HL-60 (cell line): ENCODE measurements around the gene CEP63.

Experiments
- DNase-seq, 2 experiments: peaks; one replicate each; pipeline ENCODE4 v3.0.0-alpha.2; 2010 to 2020; ENCODE audit warnings: low read depth in 1 of 2, low spot score in 1 of 2
- H3K27ac ChIP-seq: fragments of 250-450 bp; sonication (Bioruptor Pico); replicated peaks from 2 replicates; pipeline ENCODE4 v1.5.1; 2020; ENCODE audit warnings: mild to moderate bottlenecking, moderate library complexity
- H3K27me3 ChIP-seq: fragments of 250-450 bp; sonication (Bioruptor Pico); 2 replicates; pipeline ENCODE4 v1.5.1; 2021; ENCODE audit warnings: mild to moderate bottlenecking, moderate library complexity; ENCODE audit not compliant: insufficient read depth, poor library complexity, severe bottlenecking
- H3K4me3 ChIP-seq: replicated peaks from 2 replicates; pipeline ENCODE4 v1.5.1; 2011; ENCODE audit warnings: mild to moderate bottlenecking, control low read depth, low read length; ENCODE audit not compliant: insufficient read depth
- GABPA ChIP-seq: IDR thresholded peaks from 2 replicates; pipeline ENCODE4 v1.6.1; 2012; ENCODE audit warnings: low read depth
- POLR2AphosphoS5 ChIP-seq: IDR thresholded peaks from 2 replicates; pipeline ENCODE4 v1.6.1; 2012; ENCODE audit warnings: low read depth
- SPI1 ChIP-seq: IDR thresholded peaks from 2 replicates; pipeline ENCODE4 v1.6.1; 2012; ENCODE audit warnings: low read depth, mild to moderate bottlenecking, borderline replicate concordance
- TF ChIP-seq, protein P1 (sequence below): IDR thresholded peaks from one replicate; pipeline ENCODE4 v1.5.1; 2011; ENCODE audit warnings: low read length, control low read depth, inconsistent platforms; ENCODE audit not compliant: insufficient read depth
- TF ChIP-seq, protein P2 (sequence below): IDR thresholded peaks from 2 replicates; pipeline ENCODE4 v1.6.1; 2012; ENCODE audit warnings: low read depth; ENCODE audit not compliant: insufficient replicate concordance

The CEP63 gene

DNA sequence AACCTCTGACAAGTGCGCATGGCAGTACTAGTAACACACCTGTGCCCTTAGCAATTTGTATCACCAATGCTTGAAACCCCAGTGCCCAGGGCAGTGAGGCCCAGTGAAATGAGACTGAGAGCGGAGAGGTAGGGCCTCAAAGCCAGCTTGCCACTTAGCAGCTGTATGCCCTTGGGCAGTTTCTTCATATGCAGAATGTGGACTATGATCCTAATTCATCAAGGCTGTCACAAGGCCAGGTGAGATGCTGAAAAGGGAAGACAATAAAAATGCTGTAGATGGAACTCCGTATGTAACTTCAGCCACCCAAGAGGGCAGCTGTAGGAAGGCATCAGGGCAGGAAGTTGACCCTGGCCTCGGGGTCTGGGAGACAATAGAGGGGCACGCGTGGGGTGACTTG, 90.6 kb downstream of the CEP63 start:
- DNase-seq, result no peak
- no peak overlapping the region for H3K27ac ChIP-seq
- TF ChIP-seq, protein P1, sequence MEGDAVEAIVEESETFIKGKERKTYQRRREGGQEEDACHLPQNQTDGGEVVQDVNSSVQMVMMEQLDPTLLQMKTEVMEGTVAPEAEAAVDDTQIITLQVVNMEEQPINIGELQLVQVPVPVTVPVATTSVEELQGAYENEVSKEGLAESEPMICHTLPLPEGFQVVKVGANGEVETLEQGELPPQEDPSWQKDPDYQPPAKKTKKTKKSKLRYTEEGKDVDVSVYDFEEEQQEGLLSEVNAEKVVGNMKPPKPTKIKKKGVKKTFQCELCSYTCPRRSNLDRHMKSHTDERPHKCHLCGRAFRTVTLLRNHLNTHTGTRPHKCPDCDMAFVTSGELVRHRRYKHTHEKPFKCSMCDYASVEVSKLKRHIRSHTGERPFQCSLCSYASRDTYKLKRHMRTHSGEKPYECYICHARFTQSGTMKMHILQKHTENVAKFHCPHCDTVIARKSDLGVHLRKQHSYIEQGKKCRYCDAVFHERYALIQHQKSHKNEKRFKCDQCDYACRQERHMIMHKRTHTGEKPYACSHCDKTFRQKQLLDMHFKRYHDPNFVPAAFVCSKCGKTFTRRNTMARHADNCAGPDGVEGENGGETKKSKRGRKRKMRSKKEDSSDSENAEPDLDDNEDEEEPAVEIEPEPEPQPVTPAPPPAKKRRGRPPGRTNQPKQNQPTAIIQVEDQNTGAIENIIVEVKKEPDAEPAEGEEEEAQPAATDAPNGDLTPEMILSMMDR, result no peak

DNA sequence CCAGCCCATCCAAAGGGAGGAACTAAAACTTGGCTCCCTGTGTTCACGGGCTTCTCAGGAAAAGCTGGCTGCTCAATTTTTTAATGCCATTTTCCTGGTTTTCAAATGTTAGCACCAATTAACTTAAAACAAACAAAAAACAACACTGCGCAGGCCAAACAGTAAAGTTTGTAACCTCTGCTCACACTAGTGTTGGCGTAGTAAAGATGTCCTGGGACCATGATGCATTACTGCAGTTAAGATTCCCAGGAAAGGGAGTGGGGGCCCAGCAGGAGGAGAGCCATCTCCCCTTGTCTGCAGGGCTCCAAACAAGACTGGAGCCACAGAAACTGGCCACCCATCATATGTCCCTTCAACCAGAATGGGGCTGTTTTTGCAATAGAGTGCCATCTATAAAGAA, 91.0 kb downstream of the CEP63 start:
- no peak overlapping the region for H3K4me3 ChIP-seq
- no peak for DNase-seq
- H3K27me3 ChIP-seq, result no peaks in the 10 kb centered on the region
- no peak overlapping the region for H3K27ac ChIP-seq
- TF ChIP-seq SPI1 (no peak), GABPA (no peak), POLR2AphosphoS5 (no peak)
- TF ChIP-seq, protein P1, result no peak
- TF ChIP-seq, protein P2, sequence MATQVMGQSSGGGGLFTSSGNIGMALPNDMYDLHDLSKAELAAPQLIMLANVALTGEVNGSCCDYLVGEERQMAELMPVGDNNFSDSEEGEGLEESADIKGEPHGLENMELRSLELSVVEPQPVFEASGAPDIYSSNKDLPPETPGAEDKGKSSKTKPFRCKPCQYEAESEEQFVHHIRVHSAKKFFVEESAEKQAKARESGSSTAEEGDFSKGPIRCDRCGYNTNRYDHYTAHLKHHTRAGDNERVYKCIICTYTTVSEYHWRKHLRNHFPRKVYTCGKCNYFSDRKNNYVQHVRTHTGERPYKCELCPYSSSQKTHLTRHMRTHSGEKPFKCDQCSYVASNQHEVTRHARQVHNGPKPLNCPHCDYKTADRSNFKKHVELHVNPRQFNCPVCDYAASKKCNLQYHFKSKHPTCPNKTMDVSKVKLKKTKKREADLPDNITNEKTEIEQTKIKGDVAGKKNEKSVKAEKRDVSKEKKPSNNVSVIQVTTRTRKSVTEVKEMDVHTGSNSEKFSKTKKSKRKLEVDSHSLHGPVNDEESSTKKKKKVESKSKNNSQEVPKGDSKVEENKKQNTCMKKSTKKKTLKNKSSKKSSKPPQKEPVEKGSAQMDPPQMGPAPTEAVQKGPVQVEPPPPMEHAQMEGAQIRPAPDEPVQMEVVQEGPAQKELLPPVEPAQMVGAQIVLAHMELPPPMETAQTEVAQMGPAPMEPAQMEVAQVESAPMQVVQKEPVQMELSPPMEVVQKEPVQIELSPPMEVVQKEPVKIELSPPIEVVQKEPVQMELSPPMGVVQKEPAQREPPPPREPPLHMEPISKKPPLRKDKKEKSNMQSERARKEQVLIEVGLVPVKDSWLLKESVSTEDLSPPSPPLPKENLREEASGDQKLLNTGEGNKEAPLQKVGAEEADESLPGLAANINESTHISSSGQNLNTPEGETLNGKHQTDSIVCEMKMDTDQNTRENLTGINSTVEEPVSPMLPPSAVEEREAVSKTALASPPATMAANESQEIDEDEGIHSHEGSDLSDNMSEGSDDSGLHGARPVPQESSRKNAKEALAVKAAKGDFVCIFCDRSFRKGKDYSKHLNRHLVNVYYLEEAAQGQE, result no peak

More for the DNA sequence above, 90.6 kb downstream of the CEP63 start:
- Histone ChIP-seq H3K4me3 (no peak overlapping the region), H3K27me3 (no peaks in the 10 kb centered on the region)

DNA sequence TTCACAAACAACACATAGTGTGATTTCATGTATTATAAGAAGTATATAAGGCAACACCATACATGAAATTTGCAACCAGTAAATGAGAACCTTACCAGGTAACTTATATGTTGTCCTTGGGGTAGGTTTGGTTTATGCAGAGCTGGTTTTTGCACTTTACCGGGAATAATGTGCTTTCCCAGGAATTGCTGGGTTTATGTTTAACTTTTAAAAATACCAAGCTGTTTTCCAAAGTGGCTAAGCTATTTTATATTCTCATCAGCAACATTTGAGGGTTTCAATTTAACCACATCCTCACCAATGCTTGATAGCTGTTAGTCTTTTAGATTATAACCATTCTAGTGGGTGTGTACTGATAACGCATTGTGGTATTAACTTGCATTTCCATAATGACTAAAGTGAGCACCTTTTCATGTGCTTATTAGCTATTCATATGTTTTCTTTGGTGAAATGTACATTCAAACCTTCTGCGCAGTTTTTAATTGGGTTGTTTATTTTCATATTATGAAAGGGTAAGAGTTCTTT, 93.3 kb downstream of the CEP63 start:
- no peak for DNase-seq
- Histone ChIP-seq H3K4me3 (no peak overlapping the region), H3K27ac (no peak overlapping the region), H3K27me3 (no peaks in the 10 kb centered on the region)
- TF ChIP-seq, protein P1, result no peak
- TF ChIP-seq, protein P2, result no peak
- TF ChIP-seq GABPA, result no peak
- TF ChIP-seq POLR2AphosphoS5, result no peak
- no peak for TF ChIP-seq SPI1

DNA sequence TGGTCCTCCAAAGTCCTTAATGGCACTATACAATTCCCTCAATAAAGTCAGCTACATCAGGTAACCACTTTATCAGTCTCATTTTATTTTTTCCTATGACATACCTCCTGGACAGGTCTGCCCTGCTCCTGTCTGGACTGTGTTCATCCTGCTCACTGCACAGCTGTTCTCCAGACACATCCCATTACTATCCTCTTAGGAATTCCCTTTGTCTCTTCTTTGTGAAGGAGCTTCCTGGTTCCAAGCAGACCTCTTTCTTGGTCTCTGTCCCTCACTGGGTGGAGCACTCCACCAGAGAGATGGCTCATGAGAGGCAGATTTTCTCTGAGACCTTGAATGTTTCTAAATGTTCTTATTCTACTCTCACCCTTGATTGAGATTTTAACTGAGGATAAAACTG, 104.9 kb downstream of the CEP63 start:
- H3K27me3 ChIP-seq, result no peaks in the 10 kb centered on the region
- no peak overlapping the region for H3K4me3 ChIP-seq
- TF ChIP-seq SPI1 (no peak), POLR2AphosphoS5 (no peak), GABPA (no peak)
- TF ChIP-seq, protein P2, result no peak
- TF ChIP-seq, protein P1, result no peak
- no peak overlapping the region for H3K27ac ChIP-seq
- no peak for DNase-seq
